Mammary epithelial cell (primary cell): ENCODE measurements around the gene SUV39H2.
"Not testable (repeated sequence)": the region's sequence is repeated elsewhere in the genome, so short reads cannot be mapped to it uniquely, and the experiment has no call there.

Source experiments
- EZH2 ChIP-seq: IDR thresholded peaks from 2 replicates; pipeline ENCODE4 v1.6.1; 2012; ENCODE audit warnings: low read length, inconsistent platforms, borderline replicate concordance
- TF ChIP-seq, protein P1 (sequence below), 2 donors: IDR thresholded peaks in 1 of 2; conservative IDR thresholded peaks in 1 of 2; 2 replicates each; pipeline ENCODE4 v1.5.1; 2011 to 2012; ENCODE audit warnings: inconsistent platforms in 2 of 2, low read length in 2 of 2, mild to moderate bottlenecking in 2 of 2, control low read depth in 1 of 2, low read depth in 1 of 2; ENCODE audit not compliant: insufficient read depth in 1 of 2; ENCODE audit errors: extremely low read depth in 1 of 2

GRCh38 chr10:14938971-14939370 lies 60.3 kb downstream of the SUV39H2 start:
- TF ChIP-seq EZH2 = not testable (repeated sequence)
- TF ChIP-seq, protein P1, sequence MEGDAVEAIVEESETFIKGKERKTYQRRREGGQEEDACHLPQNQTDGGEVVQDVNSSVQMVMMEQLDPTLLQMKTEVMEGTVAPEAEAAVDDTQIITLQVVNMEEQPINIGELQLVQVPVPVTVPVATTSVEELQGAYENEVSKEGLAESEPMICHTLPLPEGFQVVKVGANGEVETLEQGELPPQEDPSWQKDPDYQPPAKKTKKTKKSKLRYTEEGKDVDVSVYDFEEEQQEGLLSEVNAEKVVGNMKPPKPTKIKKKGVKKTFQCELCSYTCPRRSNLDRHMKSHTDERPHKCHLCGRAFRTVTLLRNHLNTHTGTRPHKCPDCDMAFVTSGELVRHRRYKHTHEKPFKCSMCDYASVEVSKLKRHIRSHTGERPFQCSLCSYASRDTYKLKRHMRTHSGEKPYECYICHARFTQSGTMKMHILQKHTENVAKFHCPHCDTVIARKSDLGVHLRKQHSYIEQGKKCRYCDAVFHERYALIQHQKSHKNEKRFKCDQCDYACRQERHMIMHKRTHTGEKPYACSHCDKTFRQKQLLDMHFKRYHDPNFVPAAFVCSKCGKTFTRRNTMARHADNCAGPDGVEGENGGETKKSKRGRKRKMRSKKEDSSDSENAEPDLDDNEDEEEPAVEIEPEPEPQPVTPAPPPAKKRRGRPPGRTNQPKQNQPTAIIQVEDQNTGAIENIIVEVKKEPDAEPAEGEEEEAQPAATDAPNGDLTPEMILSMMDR (conservative IDR thresholded peaks at IDR 0.05 in 1 of 2, IDR thresholded peaks at IDR 0.05 in 1 of 2; ENCODE audit: extremely low read depth in 1 of 2, insufficient read depth in 1 of 2, low read depth in 1 of 2, low read length in 2 of 2) = not testable (repeated sequence)
